Measurements from ENCODE around the gene SYNDIG1. TPM values are rescaled to one million over a fixed set of nuclear protein-coding genes. Genes with fewer than 3 reads are reported as not detected.

Gene SYNDIG1
- total RNA-seq, 1 experiment from 2014 or later = 5.4 TPM

DNA sequence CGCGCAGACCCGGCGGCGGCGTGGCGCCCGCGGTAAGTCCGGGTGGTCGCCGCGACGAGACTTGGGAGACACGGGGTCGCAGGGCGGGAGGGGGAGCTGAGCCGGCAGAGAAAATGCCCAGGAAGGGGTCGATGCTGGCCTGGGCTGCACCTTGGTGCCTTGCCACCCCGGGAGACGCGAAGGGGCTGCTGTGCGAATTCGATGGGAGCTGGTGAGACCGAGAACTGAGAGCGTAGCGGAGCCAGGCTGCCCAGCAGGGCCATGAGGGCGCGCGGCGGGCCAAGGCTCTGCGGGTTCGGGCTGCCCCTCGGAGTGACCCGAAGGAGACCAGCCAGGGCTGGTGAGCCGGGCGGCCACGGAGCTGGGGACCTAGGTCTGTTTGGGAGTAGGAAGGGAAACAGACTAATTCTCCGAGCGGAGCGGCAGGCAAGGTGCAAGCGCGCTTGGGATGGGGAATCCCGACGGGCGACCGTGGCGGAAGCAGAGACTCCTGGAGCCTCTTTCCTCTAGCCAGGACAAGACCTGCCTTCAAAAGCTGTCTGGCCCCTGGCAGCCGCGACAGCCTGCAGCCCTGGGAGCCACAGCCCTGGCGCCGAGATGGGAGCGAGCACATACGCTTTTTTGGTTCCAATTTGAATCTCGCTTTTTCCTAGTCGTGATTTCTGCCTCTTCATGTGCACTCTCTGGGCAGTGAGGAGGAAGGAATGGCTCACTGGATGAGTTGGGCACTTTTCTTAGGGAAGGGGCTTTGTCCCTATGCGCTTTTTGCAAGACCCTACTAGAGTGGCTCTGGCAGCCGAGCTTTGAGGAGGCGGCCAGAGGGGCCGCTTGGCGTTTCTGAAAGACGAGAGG is 691 bp downstream of the SYNDIG1 start:
- no peak overlapping the region for H4K5ac ChIP-seq (ENCODE audit: insufficient read length, low read depth, low read length)
- H3K79me1 ChIP-seq (ENCODE audit: insufficient read depth, low read depth, low read length, poor library complexity, severe bottlenecking) = no peaks in the 10 kb centered on the region
- H3K27me3 Mint-ChIP-seq (ENCODE audit: low read depth) = peaks cover 91% of the 10 kb centered on the region
- H3K9me3 ChIP-seq (ENCODE audit: control insufficient read depth, low read depth, low read length) = no peaks in the 10 kb centered on the region
- no peak overlapping the region for H3K18ac ChIP-seq (ENCODE audit: insufficient read length, low read depth, low read length)
- TF ChIP-seq, protein P1, sequence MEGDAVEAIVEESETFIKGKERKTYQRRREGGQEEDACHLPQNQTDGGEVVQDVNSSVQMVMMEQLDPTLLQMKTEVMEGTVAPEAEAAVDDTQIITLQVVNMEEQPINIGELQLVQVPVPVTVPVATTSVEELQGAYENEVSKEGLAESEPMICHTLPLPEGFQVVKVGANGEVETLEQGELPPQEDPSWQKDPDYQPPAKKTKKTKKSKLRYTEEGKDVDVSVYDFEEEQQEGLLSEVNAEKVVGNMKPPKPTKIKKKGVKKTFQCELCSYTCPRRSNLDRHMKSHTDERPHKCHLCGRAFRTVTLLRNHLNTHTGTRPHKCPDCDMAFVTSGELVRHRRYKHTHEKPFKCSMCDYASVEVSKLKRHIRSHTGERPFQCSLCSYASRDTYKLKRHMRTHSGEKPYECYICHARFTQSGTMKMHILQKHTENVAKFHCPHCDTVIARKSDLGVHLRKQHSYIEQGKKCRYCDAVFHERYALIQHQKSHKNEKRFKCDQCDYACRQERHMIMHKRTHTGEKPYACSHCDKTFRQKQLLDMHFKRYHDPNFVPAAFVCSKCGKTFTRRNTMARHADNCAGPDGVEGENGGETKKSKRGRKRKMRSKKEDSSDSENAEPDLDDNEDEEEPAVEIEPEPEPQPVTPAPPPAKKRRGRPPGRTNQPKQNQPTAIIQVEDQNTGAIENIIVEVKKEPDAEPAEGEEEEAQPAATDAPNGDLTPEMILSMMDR (conservative IDR thresholded peaks at IDR 0.05) = no peak
- H3K27ac ChIP-seq (ENCODE audit: insufficient read length, low read depth, low read length) = no peak overlapping the region
- no peak overlapping the region for H4K91ac ChIP-seq (ENCODE audit: insufficient read length, low read depth, low read length)
- peaks cover 59 to 60% of the 10 kb centered on the region in 2 experiments for H3K4me1 Mint-ChIP-seq
- H3K4me3 Mint-ChIP-seq = peak overlapping the region; percentile 78 to 91
- H3K9me3 Mint-ChIP-seq = no peaks in the 10 kb centered on the region; a peak in 3 of 5 replicates
- peak overlapping the region; percentile 20 for H3K9ac ChIP-seq (ENCODE audit: extremely low read depth, insufficient read length, low read length)
- H3K23ac ChIP-seq (ENCODE audit: insufficient read length, low read depth, low read length) = no peak overlapping the region
- H3K27ac Mint-ChIP-seq = no peak overlapping the region
- H4K20me1 ChIP-seq (ENCODE audit: control insufficient read depth, insufficient read depth, insufficient read length) = no peaks in the 10 kb centered on the region
- H2AFZ ChIP-seq (ENCODE audit: low read length) = no peak overlapping the region
- H2BK12ac ChIP-seq (ENCODE audit: insufficient read length, low read depth, low read length) = no peak overlapping the region
- H3K4me1 ChIP-seq (ENCODE audit: insufficient read depth, low read length) = peaks cover 11% of the 10 kb centered on the region; the same call in 1 of the 2 replicates
- H3K23me2 ChIP-seq (ENCODE audit: insufficient read length, low read depth, low read length, poor library complexity, severe bottlenecking) = peaks cover 29% of the 10 kb centered on the region
- H2BK15ac ChIP-seq (ENCODE audit: low read depth, low read length) = no peak overlapping the region
- no CpG with 5 or more reads among the region's 62 CpGs for WGBS (ENCODE audit: extremely low coverage, insufficient read length, low lambda C conversion rate)
- peak overlapping the region; percentile 84 for H3K4me2 ChIP-seq (ENCODE audit: insufficient read depth, insufficient read length, low read length)
- no peak overlapping the region for H4K8ac ChIP-seq (replicated peaks; ENCODE audit: insufficient read length, low read depth, low read length)
- no peaks in the 10 kb centered on the region; the same call in 1 of the 2 replicates for H3K79me2 ChIP-seq (ENCODE audit: insufficient read depth, low read length)
- no peak overlapping the region for H2BK120ac ChIP-seq (ENCODE audit: low read depth, low read length, poor library complexity, severe bottlenecking)
- no peaks in the 10 kb centered on the region for H3K36me3 Mint-ChIP-seq (ENCODE audit: insufficient read depth in 1 of 3, low read depth in 3 of 3)
- peaks cover 11% of the 10 kb centered on the region; the same call in 1 of the 2 replicates for H3K27me3 ChIP-seq (ENCODE audit: insufficient read depth, low read length)
- peak; percentile 54 for DNase-seq
- H2BK20ac ChIP-seq (ENCODE audit: low read depth, low read length, poor library complexity, severe bottlenecking) = no peak overlapping the region
- no peak overlapping the region for H3K4ac ChIP-seq (ENCODE audit: low read depth, low read length)
- H3K56ac ChIP-seq (ENCODE audit: insufficient read length, low read depth, low read length) = no peak overlapping the region
- no peak overlapping the region for H3T11ph ChIP-seq (ENCODE audit: low read length)
- peak overlapping the region; percentile 48 for H3K14ac ChIP-seq (ENCODE audit: insufficient read depth, low read length)
- H2AK5ac ChIP-seq (ENCODE audit: insufficient read length, low read length) = no peak overlapping the region
- no peak overlapping the region for H2BK5ac ChIP-seq (ENCODE audit: insufficient read length, low read length)
